GM23248 (cell line): ENCODE measurements around the gene C1orf21. TPM values are rescaled to one million over a fixed set of nuclear protein-coding genes. Genes with fewer than 3 reads are reported as not detected.
A peak's percentile ranks its signal among the peaks of the same experiment; 100 is the strongest.

Experiments
- DNase-seq: peaks from one replicate; pipeline ENCODE4 v3.0.0-alpha.2; 2015
- H2AFZ ChIP-seq: fragments of 200-600 bp; sonication (generic); 2 replicates; pipeline ENCODE4 v1.6.1; 2016; ENCODE audit warnings: antibody characterized with exemption
- H3F3A ChIP-seq: fragments of 200-600 bp; sonication (generic); 2 replicates; pipeline ENCODE4 v1.6.1; 2016; ENCODE audit warnings: mild to moderate bottlenecking, antibody characterized with exemption, mixed run types; ENCODE audit not compliant: insufficient read depth
- H3K27ac ChIP-seq: fragments of 200-600 bp; sonication (generic); 2 replicates; pipeline ENCODE4 v1.5.1; 2016; ENCODE audit warnings: mild to moderate bottlenecking
- H3K27me3 ChIP-seq: fragments of 200-600 bp; sonication (generic); replicated peaks from 2 replicates; pipeline ENCODE4 v1.6.1; 2016; ENCODE audit warnings: mild to moderate bottlenecking; ENCODE audit not compliant: insufficient read depth
- H3K36me3 ChIP-seq: fragments of 200-600 bp; sonication (generic); 2 replicates; pipeline ENCODE4 v1.6.1; 2016; ENCODE audit warnings: low read depth, mild to moderate bottlenecking
- H3K4me1 ChIP-seq: fragments of 200-600 bp; sonication (generic); 2 replicates; pipeline ENCODE4 v1.6.1; 2016; ENCODE audit warnings: mild to moderate bottlenecking; ENCODE audit not compliant: insufficient read depth
- H3K4me2 ChIP-seq: fragments of 200-600 bp; sonication (generic); one replicate; pipeline ENCODE4 v1.6.1; 2016; ENCODE audit warnings: mild to moderate bottlenecking; ENCODE audit not compliant: unreplicated experiment
- H3K4me3 ChIP-seq: fragments of 200-600 bp; sonication (generic); 2 replicates; pipeline ENCODE4 v1.5.1; 2016; ENCODE audit warnings: mild to moderate bottlenecking
- H3K79me2 ChIP-seq: fragments of 200-600 bp; sonication (generic); 2 replicates; pipeline ENCODE4 v1.6.1; 2016; ENCODE audit warnings: mild to moderate bottlenecking; ENCODE audit not compliant: insufficient read depth
- H3K9ac ChIP-seq: fragments of 200-600 bp; sonication (generic); 2 replicates; pipeline ENCODE4 v1.6.1; 2016; ENCODE audit warnings: mild to moderate bottlenecking
- H3K9me2 ChIP-seq: fragments of 200-600 bp; sonication (generic); 2 replicates; pipeline ENCODE4 v1.6.1; 2016; ENCODE audit warnings: mixed run types, mild to moderate bottlenecking, moderate library complexity; ENCODE audit not compliant: insufficient read depth
- H3K9me3 ChIP-seq: fragments of 200-600 bp; sonication (generic); one replicate; pipeline ENCODE4 v1.6.1; 2017; ENCODE audit warnings: low read depth
- H4K20me1 ChIP-seq: fragments of 200-600 bp; sonication (generic); 2 replicates; pipeline ENCODE4 v1.6.0; 2016; ENCODE audit not compliant: insufficient read depth
- EZH2 ChIP-seq: fragments of 200-600 bp; sonication (generic); IDR thresholded peaks from 2 replicates; pipeline ENCODE4 v1.6.1; 2018; ENCODE audit warnings: antibody characterized with exemption, mild to moderate bottlenecking; ENCODE audit not compliant: insufficient read depth, poor library complexity, severe bottlenecking
- EZH2phosphoT487 ChIP-seq: fragments of 200-600 bp; sonication (generic); IDR thresholded peaks from 2 replicates; pipeline ENCODE4 v1.6.1; 2018; ENCODE audit warnings: antibody characterized with exemption, moderate library complexity, mild to moderate bottlenecking, low read depth; ENCODE audit not compliant: insufficient read depth
- WGBS, 2 experiments: methylation state at CpG; one replicate each; pipeline ENCODE4 v1.1.6; 2015 to 2017; ENCODE audit warnings: low lambda C conversion rate in 2 of 2, low coverage in 1 of 2; ENCODE audit errors: missing lambda C conversion rate in 2 of 2; 5-methylcytosine and 5-hydroxymethylcytosine counted together
- in situ Hi-C: fragments of 300-500 bp; cut with MboI; formaldehyde crosslinking; loops from 2 replicates; pipeline ENCODE4 v1.15.0; 2020
- polyA plus RNA-seq: library from polyadenylated mRNA; unstranded; fragments of >200 nt; fragmentation: Nextera tagmentation; extraction: Ambion mirVana; gene quantifications from 2 replicates; pipeline ENCODE4 v1.2.1, GENCODE V29; 2016
- total RNA-seq: library from RNA; depleted of rRNA; stranded (reverse); fragments of >200 nt; shearing (Covaris generic); gene quantifications from 2 replicates; pipeline ENCODE4 v1.2.3, GENCODE V29; 2014

C1orf21 gene
- total and polyA plus RNA-seq, 2 experiments from 2014 or later: 16.7 to 20.0 TPM

DNA sequence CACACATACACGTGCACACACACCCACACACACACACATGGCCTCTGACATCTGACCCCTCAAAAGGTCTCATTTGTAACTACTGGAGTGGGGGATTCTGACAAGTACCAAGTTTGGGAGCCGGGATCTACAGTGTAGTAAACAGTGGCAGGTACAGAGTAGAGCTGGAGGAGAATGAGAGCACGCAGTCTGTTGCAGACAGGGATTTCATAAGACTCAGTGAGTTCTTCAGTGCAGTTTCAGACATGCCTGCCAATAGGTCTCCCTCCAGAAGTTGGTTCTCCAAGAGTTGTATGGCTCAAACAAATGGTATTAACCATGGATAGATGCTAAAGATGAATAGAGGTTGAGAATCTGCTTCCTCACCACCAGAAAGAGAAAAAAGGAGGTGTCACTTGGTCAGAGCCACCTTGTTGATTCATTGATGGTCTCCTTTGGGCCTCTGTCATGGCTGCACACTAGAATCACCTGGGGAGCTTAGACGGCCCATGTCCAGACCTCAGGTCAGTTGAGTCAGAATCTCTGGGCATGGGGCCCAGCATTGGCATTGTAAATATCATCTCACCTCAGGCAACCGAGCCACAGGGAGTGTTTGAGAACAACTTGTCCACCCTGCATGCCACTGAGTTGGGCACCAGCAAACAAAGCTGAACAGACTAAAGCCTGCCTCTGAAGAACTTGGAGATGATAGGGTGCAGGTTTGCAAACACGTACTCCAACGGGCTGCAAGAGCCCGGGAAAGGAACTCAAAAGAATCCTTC, 245.8 kb downstream of the C1orf21 start:
- no peak overlapping the region for H3K9ac ChIP-seq
- H3F3A ChIP-seq: no peaks in the 10 kb centered on the region
- no peaks in the 10 kb centered on the region for H3K4me1 ChIP-seq
- no peaks in the 10 kb centered on the region for H3K36me3 ChIP-seq
- H3K4me2 ChIP-seq: no peak overlapping the region
- H3K27ac ChIP-seq: no peak overlapping the region
- no peaks in the 10 kb centered on the region for H3K9me3 ChIP-seq
- H4K20me1 ChIP-seq: no peaks in the 10 kb centered on the region
- in situ Hi-C loops: no loop called here
- H2AFZ ChIP-seq: no peak overlapping the region
- H3K27me3 ChIP-seq: no peaks in the 10 kb centered on the region
- no peaks in the 10 kb centered on the region for H3K9me2 ChIP-seq
- no peak for TF ChIP-seq EZH2phosphoT487
- no peak for TF ChIP-seq EZH2
- no peaks in the 10 kb centered on the region for H3K79me2 ChIP-seq
- no peak for DNase-seq
- H3K4me3 ChIP-seq: no peak overlapping the region
- 86 to 87% methylated on average over 8 of the region's 8 CpGs for WGBS, 2 experiments

DNA sequence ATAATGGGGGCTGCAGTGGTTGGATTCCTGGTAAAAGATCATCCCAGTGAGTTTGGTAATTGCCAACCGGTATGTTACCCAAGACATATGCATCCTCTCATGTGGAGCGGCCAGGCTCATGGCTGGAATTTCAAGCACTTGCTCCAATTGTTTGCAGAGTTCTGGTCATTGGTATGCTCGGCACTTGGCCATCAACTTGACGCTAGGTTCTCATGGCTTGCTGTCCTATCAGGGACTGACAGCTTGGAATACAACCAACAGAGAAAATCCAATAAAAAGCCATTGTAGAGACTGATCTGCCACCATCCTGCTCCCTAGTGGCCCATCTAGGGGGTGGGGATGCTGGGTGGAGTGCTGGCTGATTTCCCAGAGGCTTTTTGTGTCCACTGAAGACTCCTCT, 247.0 kb downstream of the C1orf21 start:
- H3K4me1 ChIP-seq: no peaks in the 10 kb centered on the region
- H4K20me1 ChIP-seq: no peaks in the 10 kb centered on the region
- no peaks in the 10 kb centered on the region for H3K27me3 ChIP-seq
- H3K4me2 ChIP-seq: no peak overlapping the region
- no peaks in the 10 kb centered on the region for H3K79me2 ChIP-seq
- in situ Hi-C loops: no loop called here
- H3K36me3 ChIP-seq: no peaks in the 10 kb centered on the region
- DNase-seq: no peak
- H3K9me3 ChIP-seq: no peaks in the 10 kb centered on the region
- H3K9me2 ChIP-seq: no peaks in the 10 kb centered on the region
- H2AFZ ChIP-seq: no peak overlapping the region
- 69 to 84% methylated on average over 4 of the region's 4 CpGs for WGBS, 2 experiments
- no peaks in the 10 kb centered on the region for H3F3A ChIP-seq
- no peak overlapping the region for H3K9ac ChIP-seq
- no peak overlapping the region for H3K4me3 ChIP-seq
- no peak overlapping the region for H3K27ac ChIP-seq
- TF ChIP-seq EZH2phosphoT487 (no peak), EZH2 (no peak)

DNA sequence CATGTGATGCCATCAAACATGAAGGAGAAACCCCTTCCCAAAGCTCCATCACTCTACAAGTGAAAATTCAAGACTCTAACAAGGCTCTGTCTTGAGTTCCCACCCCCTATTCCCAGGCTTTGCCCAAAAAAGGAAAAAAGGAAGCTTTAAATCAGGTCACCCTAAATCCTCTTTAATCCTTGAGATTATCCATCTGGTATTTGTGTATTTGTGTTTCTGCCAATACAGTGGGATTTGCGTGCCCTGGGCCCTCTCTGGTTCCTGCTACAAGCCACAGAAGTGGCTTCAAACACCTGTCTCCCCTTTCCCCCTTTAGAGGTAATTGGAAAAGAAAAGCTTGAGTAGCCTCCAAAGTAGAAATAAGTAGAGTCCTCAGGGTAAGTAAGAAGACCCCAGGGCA, 247.5 kb downstream of the C1orf21 start:
- H3K27me3 ChIP-seq: no peaks in the 10 kb centered on the region
- WGBS, 2 experiments: 90% methylated on average over 1 of the region's 1 CpG
- H3K79me2 ChIP-seq: no peaks in the 10 kb centered on the region
- no peak for TF ChIP-seq EZH2
- TF ChIP-seq EZH2phosphoT487: no peak
- no peak overlapping the region for H3K4me3 ChIP-seq
- no peak overlapping the region for H3K27ac ChIP-seq
- H3K4me2 ChIP-seq: no peak overlapping the region
- no peak for DNase-seq
- no peaks in the 10 kb centered on the region for H3K36me3 ChIP-seq
- H3K9me3 ChIP-seq: no peaks in the 10 kb centered on the region
- H3K4me1 ChIP-seq: no peaks in the 10 kb centered on the region
- no peaks in the 10 kb centered on the region for H3F3A ChIP-seq
- H4K20me1 ChIP-seq: no peaks in the 10 kb centered on the region
- H3K9ac ChIP-seq: no peak overlapping the region
- no peaks in the 10 kb centered on the region for H3K9me2 ChIP-seq
- in situ Hi-C loops: no loop called here
- no peak overlapping the region for H2AFZ ChIP-seq

DNA sequence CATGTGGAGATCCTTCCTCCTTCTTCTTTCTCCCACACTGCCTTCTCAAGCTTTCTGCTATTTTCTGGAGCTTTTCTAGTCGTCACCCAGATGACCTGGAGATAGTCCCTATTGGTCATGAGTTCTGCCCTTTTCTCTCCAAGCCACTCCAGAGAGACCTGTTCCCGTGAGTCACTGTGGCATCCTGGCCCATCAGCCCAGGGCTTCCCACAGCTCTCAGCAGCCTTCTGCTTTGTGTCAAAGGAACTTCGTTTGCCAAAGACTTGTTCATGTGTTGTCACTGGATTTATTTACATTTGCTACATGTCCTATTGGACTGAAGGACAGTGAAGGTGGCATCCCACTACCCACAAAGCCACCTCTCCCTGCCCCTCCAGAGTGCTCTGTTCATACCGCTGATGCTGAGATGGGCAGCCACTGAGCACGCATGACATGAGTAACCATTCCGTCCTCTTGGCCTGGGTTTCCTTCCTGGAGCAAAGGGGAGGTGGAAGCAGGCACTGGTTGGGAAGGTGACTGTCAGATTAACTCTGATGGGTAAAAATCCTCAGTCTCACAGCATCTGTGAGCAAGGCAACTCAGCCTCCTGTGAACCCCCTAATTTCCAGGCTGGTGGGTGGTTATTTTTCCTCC, 248.6 kb downstream of the C1orf21 start:
- Histone ChIP-seq H3K27me3 (peaks cover 2% of the 10 kb centered on the region; the same call in 1 of the 2 replicates), H4K20me1 (no peaks in the 10 kb centered on the region), H3K4me3 (no peak overlapping the region), H3K79me2 (no peaks in the 10 kb centered on the region), H3K27ac (no peak overlapping the region), H3K9me2 (no peaks in the 10 kb centered on the region), H3F3A (no peaks in the 10 kb centered on the region), H3K36me3 (no peaks in the 10 kb centered on the region), H3K9ac (no peak overlapping the region), H3K4me2 (no peak overlapping the region), H2AFZ (no peak overlapping the region), H3K9me3 (no peaks in the 10 kb centered on the region), H3K4me1 (no peaks in the 10 kb centered on the region)
- in situ Hi-C loops: no loop called here
- no peak for TF ChIP-seq EZH2
- TF ChIP-seq EZH2phosphoT487: no peak
- WGBS, 2 experiments: 47 to 53% methylated on average over 6 of the region's 6 CpGs
- DNase-seq: peak; percentile 35
